HEK293T (cell line): ENCODE measurements around the gene CPT1B.

Experiments used
- ARNT ChIP-seq: fragments of 450-650 bp; IDR thresholded peaks from 2 replicates; pipeline ENCODE4 v1.6.1; 2017; ENCODE audit warnings: mild to moderate bottlenecking
- BHLHE40 ChIP-seq: fragments of 450-650 bp; IDR thresholded peaks from 2 replicates; pipeline ENCODE4 v1.6.1; 2016; ENCODE audit warnings: mild to moderate bottlenecking, moderate library complexity, borderline replicate concordance
- CTBP1 ChIP-seq: fragments of 450-650 bp; IDR thresholded peaks from 2 replicates; pipeline ENCODE4 v1.6.1; 2016; ENCODE audit warnings: borderline replicate concordance
- ELF4 ChIP-seq: fragments of 450-650 bp; IDR thresholded peaks from 2 replicates; pipeline ENCODE4 v1.6.1; 2017; ENCODE audit warnings: antibody characterized with exemption
- FOXA1 ChIP-seq: fragments of 450-650 bp; IDR thresholded peaks from 2 replicates; pipeline ENCODE4 v1.6.1; 2016; ENCODE audit warnings: mild to moderate bottlenecking
- FOXK2 ChIP-seq: fragments of 450-650 bp; IDR thresholded peaks from 2 replicates; pipeline ENCODE4 v1.6.1; 2016; ENCODE audit warnings: mild to moderate bottlenecking
- FOXM1 ChIP-seq: fragments of 450-650 bp; IDR thresholded peaks from 2 replicates; pipeline ENCODE4 v1.6.1; 2017; ENCODE audit warnings: mild to moderate bottlenecking, borderline replicate concordance
- HDGF ChIP-seq: fragments of 450-650 bp; IDR thresholded peaks from 2 replicates; pipeline ENCODE4 v1.6.1; 2017; ENCODE audit warnings: antibody characterized with exemption, borderline replicate concordance
- NFRKB ChIP-seq: fragments of 450-650 bp; IDR thresholded peaks from 2 replicates; pipeline ENCODE4 v1.6.1; 2016; ENCODE audit warnings: mild to moderate bottlenecking, moderate library complexity
- SP1 ChIP-seq: fragments of 450-650 bp; IDR thresholded peaks from 2 replicates; pipeline ENCODE4 v1.6.1; 2017
- SUZ12 ChIP-seq: fragments of 450-650 bp; IDR thresholded peaks from 2 replicates; pipeline ENCODE4 v1.6.1; 2016; ENCODE audit warnings: mild to moderate bottlenecking
- TARDBP ChIP-seq: fragments of 450-650 bp; IDR thresholded peaks from 2 replicates; pipeline ENCODE4 v1.6.1; 2016
- ZNF384 ChIP-seq: fragments of 450-650 bp; IDR thresholded peaks from 2 replicates; pipeline ENCODE4 v1.6.1; 2016
- TF ChIP-seq, protein P1 (sequence below): fragments of 450-650 bp; IDR thresholded peaks from 2 replicates; pipeline ENCODE4 v1.6.1; 2016

DNA sequence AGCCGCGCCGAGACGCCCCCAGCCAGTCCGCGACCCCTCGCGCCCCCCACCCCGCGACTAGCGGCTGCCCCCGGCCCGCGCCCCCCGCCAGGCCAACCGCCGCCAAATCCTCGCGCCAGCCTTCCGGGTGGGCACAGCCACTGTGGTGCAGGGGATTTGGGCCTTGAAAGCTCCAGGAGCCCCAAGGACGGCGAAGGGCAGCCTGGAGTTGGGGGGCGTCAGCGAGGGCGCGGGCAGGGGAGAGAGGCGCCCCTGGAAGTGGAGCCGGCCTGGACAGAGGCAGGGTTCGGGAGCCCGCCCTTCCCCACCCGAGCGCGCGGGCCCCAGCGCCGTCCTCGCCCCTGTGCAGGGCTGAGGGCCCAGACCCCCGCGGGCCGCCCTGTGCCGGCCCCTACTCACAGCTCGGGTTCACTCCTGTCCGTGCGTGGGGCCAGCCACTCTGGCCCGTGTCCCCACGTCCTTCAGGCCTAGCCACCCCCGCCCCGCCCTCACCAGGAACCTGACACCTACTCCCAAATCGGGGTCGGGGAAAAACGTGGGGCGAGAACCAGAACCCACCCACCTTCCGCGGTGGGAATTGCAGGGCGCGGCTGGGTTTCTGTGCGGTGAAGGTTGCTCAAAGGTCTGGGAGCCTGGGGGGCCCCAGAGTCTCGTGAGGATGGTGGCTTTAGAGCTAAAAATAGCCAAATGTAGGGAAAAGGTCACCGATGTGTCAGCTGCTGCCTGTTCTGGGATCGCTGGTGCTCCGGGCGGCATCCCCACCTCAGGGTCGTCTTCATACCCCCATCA, at the start of gene CPT1B:
- TF ChIP-seq HDGF = no peak
- TF ChIP-seq SUZ12 = no peak
- TF ChIP-seq FOXA1 = no peak
- TF ChIP-seq, protein P1, sequence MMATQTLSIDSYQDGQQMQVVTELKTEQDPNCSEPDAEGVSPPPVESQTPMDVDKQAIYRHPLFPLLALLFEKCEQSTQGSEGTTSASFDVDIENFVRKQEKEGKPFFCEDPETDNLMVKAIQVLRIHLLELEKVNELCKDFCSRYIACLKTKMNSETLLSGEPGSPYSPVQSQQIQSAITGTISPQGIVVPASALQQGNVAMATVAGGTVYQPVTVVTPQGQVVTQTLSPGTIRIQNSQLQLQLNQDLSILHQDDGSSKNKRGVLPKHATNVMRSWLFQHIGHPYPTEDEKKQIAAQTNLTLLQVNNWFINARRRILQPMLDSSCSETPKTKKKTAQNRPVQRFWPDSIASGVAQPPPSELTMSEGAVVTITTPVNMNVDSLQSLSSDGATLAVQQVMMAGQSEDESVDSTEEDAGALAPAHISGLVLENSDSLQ = no peak
- TF ChIP-seq FOXM1 = no peak
- TF ChIP-seq NFRKB = no peak
- TF ChIP-seq FOXK2 = no peak
- TF ChIP-seq BHLHE40 = no peak
- TF ChIP-seq SP1 = no peak
- no peak for TF ChIP-seq ELF4
- no peak for TF ChIP-seq TARDBP
- no peak for TF ChIP-seq CTBP1
- TF ChIP-seq ZNF384 = no peak
- no peak for TF ChIP-seq ARNT
